CMK (cell line): Measurements from ENCODE around the gene PITX2.

Source experiments
- DNase-seq: peaks from one replicate; pipeline ENCODE4 v3.0.0-alpha.2; 2010; ENCODE audit warnings: low read depth

Gene PITX2

DNA sequence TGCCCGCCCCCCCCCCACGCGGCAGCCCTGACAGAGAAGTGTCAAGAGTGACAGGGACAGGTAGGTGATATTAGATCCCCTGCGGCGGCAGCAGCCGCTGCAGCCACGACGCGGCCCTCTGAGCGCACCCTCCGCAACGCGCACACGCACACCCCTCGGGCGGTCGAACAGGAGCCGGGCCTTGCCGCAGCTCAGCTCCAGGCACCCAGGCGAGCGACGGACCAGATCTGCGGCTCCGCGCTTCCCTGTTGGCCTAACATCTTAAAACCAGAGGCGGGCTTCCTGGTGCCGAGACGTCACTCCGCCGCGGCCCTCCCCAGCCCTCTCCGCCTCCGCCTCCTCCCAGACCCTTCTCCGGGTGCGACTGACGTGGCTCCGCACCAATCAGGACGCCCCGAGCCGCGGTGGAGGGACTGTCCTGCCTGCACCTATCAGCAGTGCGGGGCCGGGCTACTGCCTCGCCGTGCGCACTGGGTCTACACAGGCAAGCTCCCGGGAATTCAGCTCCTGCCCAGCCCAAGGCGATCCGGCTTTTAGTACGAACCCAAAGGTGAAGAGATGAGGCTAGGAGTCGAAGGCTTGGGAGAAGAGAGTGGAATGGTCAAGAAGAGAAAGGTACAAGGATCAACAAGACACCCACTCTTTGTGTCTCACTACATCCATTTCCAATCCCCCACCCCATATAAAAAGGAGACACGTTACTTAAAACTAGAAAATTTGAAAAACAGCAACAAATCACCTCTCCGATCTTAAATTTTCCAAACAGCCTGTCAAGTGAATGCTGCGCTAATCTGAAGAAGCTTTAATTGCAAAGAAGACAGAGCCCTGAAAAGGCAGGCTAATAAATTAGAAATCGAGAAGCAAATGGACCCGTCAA, at the start of gene PITX2:
Gene PITX2 (minus strand): TSS at position 237 of the 877 bp plus-strand sequence. CDS start 617 bp downstream, outside the sequence.
- no peak for DNase-seq

DNA sequence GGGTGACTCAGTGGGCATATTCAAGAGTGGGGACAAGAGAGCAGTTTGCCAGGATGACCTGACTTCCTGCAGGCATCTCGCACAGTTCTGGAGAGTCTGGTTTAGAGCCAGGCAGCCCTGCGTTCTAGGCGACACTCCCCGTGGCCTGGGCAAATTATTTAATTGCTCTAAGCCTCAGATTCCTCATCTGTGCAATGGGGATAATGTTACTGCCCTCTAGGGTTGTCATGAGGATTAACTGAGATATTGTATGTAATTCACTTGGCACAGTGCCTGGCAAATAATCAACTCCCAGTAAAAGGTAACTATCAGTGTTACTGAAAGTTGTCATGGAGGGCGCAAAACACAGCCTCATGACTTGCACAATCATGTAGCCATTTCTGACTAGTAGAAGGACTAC, 48.8 kb upstream of the PITX2 start:
- DNase-seq: no peak

DNA sequence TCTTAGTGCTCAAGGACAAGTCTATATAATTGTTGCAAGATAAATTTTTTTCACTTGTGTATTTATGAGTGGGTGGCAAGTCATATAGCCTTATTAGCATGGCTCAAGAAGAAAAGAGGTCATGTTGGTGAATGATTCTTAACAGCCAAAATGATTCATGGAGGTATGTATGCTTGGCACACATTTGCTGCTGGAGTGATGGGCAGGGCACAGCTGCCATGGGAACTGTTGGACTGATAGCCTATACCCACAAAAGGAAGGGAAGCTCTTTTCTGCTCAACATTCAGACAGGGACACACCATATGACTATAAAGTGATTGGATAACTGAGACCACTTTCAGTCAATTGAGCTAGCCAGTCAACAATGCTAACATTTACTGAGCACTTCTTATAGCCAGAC, 46.8 kb upstream of the PITX2 start:
- DNase-seq: no peak

DNA sequence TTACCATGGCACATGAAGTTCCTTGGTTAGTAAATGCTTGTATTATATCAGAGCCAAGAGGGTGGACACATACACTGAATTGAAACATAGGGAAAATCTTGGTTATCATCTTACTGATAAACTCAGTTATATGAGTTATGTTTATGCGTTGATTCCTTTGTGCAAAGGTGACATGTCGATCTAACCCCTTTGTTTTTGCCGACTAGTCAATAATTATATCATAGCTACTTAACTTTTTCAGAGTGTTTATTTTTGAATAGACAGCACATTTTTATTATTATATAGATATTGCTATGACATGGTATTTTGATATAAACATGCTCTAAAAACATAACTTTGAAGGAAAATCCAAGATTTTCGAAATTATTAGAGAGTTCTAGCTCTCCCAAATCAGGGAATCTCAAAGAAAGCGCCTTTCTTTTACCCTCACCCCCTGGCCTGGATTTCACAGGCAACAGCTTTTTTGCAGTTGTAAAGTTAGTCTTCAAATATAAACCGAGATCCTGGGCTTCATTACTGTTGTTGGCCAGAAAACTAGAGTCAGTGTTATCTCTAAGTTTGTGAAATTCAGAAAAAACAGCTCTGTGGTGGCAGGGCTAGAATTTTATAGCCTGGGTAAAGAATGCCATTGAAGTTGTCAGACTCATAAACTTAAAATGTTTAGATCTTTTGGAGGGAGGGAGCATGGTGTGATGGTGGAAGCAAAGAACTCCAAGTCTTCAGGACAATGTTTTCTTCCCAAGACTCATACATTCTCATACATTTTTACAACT, 45.8 kb upstream of the PITX2 start:
- no peak for DNase-seq

DNA sequence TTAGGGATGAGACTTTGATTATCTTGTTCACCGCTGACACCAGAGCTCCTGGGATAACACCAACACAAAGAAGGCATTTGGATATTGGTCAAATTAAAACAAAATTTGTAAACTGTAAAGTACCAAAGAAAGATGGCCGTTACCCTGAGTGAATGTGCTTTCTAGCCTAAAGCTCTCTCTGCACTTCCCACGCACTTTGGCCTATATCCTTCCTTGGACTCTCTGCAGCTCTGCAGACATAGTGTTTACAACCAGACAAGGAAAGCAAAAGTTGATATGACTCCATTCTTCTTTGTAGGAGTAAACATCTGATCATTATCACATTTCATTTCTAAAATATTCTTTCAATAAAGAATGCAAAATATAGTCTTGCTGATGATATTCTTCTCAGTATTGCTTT, 44.8 kb upstream of the PITX2 start:
- DNase-seq: no peak

DNA sequence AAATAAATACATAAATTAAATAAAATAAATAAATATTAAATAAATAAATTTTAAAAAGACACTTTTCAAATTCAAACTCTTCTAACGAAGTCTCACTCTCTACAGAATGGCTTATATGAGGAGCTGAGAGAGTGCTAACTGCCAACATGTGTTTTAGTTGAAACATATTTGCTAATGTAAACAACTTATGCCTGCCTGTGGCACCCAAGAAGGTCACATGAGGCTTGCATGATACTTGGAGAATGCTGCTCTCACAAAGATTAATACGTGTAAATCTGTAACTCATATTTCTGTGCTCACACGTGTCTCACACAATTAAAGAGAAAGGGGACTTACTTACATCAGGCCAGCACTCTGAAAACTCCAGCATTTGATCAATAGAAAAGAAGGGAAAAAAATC, 43.2 kb upstream of the PITX2 start:
- DNase-seq: no peak

DNA sequence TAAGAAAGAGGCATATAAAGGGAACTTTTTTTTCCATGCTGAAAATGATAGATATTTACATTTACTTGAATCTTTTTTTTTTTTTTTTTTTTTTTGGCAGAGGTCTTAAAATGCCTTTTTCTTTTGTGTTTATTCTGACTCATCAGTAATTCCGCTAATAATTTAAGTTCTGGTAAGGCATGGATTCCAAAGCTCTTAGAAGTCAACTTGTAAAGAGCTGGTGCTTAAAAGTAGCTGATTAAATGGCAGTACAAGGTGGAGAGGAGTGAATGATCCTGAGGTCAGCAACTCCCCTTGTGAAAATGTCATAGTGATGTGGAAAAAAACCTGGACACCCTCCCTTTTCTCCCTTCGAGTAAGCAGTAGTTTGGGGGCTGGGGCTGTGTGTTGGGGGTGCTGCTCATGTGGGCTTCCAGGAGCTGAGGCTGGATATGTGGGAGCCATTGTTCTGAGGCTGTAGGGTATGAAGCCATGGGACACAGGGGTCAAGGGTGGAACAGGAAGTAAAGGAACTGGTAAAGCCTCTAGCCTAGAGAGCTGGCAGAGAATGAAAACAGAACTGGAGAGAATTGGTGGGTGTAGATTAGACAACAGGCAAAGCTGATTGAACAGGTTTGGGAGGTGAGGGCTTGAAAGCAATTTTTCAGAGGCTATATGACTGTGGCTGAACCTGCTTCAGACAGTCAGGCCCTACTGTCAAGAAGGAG, 41.0 kb upstream of the PITX2 start:
- DNase-seq: no peak

DNA sequence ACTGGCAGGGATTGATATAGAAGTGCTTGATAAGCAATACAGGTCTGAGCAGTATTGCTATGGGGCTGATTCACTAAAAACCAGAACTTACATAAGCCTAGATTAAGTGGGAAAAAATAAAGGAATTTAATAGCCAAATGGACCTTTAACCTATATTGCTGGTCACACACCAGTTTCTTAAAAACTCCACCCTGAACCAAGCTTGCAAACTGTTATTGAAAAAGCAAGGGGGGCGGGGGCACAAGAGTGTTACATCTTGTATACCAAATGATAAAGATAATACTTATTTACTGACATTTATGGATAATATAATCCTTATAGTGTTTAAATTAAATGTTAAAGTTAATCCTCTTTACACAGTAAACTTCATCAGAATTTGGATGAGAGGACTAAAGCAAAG, 40.3 kb upstream of the PITX2 start:
- no peak for DNase-seq

DNA sequence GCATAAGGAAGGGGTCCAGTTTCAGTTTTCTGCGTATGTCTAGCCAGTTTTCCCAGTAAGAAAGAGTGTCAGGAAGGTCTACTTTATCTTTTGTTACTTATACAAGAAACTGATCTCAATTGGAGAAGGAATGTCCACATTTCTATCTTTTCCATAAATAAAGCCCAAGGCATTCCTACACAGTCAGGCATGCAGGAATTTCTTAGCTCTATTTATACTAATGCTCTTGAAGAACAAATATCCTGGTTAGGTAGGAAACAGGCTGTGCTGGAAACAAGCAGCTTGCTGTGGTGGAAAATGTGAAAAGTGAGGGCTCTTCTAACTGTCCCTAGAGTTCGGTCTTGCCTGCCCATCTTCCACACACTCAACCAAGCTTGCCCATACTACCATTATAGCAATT, 37.9 kb upstream of the PITX2 start:
- DNase-seq: no peak

DNA sequence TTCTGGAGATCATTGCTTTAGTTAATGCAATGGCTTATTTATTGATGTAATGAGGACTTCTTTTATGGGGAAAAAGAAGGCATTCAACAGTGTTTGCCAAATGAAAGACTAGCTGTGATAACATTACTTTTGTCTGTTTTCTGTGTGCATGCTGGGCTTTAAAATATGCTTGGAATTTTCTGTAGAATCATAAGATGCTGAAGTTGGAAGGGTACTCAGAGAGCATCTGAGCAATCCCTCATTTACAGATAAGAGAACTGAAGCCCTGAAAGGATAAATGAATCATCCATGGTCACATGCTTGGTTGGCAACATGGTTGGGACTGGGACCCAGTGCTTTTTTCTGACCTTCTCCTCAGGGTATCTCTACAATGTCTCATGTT, 31.4 kb upstream of the PITX2 start:
- DNase-seq: no peak

DNA sequence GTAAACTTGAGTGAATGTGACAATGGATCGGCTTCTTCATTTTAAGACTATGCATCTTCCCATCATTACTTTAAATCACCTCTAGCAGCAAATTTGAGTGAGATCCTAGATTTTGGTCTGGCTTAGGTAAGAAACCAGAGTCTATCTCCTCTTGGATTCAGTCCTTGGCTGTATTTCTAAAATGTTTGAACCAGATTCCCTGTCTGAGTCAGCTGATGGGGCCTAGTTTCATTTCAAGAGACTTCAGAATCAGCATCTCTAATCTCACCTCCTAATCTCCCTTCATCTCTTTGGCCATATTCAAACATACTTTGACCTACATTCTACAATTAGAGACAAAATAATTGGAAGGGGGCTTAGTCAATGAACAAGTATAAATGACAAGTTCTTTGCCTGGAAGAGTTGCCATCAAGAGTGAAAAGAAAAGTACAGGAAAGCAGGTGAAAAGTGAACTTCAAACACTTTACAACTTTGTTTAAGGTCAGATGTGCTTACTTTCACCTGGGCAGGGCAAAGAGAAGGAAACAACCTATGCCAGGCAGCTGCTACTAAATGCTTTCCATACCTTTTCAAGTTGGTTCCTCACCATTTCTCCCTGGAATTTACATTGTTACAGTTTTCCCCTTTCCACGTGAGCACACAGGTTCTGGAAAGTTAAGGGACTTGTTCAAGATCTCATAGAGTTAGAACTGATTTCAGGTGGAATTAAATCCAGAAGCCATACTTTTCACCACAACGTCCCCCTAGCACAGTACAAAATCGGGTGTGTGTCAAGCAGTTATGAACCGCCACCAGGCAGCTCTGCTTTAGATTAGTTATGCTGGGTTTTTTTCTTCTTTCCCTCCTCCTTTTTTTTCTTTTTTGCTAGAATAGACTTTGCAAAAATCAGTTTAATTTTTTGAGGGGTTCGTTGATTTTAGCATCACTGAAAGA, 30.7 kb upstream of the PITX2 start:
- DNase-seq: no peak

DNA sequence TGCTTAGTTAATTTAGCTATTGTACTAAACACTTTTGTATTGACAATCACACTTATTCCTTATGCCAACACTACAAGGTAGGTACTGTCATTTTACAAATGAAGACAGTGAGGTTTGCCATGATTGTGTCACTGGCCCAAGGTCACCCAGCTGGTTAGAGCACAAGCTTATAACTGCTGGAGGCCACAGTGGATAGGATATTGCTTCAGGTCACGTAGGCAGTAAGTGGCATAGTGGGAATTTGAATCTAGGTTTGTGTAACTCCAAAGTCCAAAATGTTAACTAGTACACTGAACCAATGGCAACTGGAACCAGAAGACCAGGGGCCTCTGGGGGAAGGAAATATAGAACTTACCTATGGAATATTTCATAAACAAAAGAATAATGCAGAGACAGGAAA, 21.1 kb upstream of the PITX2 start:
- DNase-seq: no peak

DNA sequence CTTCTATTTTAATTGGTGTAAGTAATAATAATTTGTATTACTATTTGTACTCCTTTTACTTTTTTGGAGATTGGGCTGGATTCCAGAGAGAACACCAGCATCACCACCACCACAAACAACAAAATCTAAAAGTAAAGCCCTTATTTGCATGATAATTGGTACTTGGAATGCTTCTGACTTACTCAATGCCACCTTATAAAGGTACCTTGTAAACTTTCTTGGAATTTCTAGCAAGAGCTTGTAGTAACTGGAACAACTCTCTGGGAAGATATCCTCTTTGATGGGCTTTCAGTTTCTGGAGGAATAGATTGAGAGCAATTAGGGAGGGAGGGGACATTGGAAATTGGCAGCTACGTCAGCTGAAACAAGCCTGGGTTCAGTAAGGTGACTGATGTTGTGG, 20.2 kb upstream of the PITX2 start:
- no peak for DNase-seq

DNA sequence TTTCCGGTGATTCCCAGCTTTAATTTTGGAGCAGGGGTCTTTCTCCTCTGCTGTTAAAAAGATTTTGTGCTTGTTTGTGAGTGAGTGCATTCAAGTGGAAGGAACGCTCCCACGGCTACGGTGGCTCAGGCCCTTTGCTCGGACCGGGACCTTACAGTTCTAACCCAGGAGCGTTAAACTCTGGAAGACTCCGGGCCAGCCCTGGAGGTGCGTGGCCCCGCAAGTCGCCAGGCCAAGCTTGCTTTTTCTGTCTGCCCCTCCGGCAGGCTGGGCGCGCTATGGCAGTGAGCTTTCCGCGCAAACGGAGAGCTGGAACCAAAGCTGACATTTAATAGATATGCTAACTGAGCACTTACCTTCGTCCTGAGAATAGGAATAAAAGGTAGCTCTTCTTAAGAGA, 18.3 kb upstream of the PITX2 start:
- DNase-seq: no peak

DNA sequence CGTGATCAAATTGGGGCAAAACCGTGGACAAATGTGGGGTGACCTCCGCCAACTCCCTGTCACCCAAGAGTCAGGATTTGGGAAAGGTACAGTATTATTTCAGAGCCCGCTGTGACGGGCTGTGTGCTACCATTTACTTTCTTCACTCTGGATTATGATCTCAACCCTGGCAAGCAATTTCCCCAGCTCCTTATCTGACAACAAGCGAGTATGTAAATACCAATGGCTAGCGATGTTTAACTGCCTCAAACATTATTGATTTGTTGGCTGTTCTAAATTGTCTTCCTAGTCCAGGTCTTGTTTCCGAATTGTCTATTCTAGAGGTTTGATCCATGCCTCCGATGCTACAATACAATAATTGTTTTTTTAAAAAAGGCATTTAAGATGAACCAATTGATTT, 17.7 kb upstream of the PITX2 start:
- DNase-seq: no peak

DNA sequence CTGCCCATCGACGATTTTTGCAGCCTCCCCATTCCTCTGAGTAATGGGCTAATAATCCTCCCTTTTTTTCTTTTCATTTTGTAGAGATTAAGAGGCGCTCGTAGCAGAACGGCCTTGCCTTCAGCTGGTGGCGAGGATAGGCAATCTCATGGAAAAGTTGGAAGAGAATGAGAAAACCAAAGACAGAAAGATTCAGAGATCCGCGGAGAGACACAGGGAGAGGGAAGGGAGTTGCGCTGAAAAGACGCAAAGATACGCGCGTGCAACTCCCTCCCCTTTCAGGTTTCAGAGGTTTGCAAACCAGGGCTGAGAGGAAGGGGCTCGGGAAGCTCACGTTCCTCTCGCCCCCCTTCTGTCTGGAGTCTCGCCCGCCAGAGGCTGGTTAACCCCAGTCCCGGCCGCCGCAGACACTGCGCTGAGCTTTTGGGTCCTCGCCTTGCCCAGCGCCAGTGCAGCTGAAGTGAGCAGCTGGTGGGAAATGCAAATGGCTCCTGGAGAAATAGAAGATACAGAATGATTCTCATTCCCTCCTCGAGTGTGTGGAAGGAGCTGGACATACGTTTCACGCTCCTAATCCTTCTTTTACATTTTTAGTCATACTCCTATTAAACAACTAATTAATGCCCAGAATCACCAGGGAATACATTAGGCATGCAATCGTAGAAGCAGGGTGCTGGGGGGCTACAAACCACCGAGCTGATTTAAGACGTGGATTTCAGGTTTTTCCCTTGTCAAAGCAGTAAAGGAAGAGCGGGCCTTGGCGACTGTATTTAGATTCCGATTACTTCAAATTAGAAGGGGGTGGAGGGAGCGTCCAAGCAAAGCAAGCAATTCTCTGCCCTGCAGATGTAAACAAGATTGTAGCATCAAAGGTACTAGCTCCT, 16.6 kb upstream of the PITX2 start:
- DNase-seq: no peak

DNA sequence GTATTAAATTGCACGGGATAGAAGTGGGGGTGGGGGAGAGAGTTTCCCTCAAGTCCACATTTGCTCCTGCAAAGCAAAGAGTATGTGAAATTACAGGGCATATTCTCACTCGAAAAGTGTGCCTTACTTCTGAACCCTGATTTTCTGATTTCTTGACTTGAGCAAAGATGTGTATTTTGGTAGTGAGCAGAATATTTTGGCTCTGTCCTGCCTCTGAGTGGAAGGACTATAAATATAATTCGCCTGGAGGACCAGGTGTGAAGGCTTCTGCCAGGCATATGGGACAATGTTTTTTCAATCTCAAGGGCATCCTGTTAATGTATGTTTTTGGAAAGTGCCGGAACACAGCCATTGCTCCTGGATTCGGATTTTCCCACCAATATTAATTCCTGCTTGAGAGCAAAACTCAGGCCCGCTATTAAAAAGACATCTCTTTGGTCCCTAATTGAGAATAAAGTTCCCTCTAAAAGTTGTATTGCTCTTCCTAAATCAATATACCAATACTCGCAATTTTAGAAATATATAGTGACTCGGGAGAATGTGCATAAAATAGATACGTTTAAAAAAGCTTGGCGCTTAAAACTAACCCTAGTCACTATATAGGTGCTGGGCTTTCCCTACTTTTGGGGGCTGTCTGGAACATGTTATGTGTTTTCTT, 15.3 kb upstream of the PITX2 start:
- DNase-seq: no peak

DNA sequence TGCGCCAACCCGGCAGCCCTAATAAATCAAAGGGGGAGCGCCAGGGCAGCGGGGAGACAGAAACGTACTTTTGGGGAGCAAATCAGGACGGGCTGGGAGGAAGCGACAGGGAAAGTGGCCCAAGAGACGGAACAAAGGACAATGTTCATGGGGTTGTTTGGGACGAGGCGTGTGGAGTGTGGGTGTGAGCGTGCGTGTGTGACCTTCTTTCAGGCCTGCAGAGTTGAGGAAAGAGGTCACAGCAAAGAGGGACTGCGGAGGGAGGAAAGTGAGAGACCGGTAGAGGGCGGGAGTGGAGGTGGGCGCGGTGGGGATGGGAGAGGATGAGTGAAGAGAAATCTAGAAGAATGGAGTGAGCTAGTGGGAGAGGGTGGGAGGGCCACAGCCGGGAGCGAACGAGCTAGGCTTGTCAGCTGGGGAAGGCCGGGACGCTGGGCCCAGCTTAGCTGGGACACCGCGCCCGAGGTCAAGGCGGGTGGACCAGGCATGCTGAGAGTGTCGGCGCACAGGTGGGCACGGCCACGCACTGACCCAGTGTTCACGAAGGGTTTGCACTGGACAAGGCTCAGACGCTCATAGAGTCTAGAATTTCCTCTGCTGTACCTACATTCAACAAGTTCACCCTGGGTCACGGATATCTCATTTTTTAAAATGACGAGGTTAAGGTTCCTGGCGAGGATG, 14.7 kb upstream of the PITX2 start:
- no peak for DNase-seq

DNA sequence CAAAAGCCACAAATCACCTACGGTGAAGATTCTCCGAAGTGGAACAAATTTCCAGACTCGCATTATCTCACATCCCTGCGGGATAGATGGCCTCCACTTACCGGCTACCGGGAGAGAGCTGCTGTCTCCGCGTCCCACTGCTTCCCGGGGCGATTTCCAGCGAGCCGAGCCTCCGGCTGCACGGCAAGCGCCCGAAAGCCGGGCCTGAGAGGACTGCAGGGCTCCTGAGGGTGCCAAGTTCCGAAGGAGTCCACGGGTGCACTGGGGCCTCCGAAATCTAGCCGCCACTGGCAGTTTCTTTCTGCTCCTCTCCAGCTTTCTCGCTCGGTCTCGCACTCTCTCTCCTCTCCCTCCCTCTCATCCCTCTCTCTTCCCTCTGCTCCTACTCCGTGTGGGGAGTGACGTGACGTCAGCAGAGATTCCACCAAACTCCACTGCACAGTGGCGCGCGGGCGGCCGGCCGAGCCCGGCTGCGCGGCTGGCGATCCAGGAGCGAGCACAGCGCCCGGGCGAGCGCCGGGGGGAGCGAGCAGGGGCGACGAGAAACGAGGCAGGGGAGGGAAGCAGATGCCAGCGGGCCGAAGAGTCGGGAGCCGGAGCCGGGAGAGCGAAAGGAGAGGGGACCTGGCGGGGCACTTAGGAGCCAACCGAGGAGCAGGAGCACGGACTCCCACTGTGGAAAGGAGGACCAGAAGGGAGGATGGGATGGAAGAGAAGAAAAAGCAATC, 14.0 kb upstream of the PITX2 start:
- no peak for DNase-seq
